Fibroblast of skin of scalp (primary cell): ENCODE data around the gene TNFRSF18.

Source experiments
- DNase-seq: peaks from one replicate; pipeline ENCODE4 v3.0.0-alpha.2; 2013

The TNFRSF18 gene

GRCh38 chr1:1210726-1211540 is 4.5 kb upstream of the TNFRSF18 start:
- DNase-seq = no peak

GRCh38 chr1:1208713-1209433 is 2.5 kb upstream of the TNFRSF18 start:
- peak; percentile 19 for DNase-seq

- DNase-seq = no peak
Observed at GRCh38 chr1:1207571-1207892, 1.1 kb upstream of the TNFRSF18 start.

- no peak for DNase-seq
Observed at GRCh38 chr1:1206966-1207531, 657 bp upstream of the TNFRSF18 start.

GRCh38 chr1:1205769-1206375 is 520 bp downstream of the TNFRSF18 start:
- DNase-seq = no peak

- DNase-seq = no peak
Observed at GRCh38 chr1:1204998-1205768, 1.2 kb downstream of the TNFRSF18 start.

DNA sequence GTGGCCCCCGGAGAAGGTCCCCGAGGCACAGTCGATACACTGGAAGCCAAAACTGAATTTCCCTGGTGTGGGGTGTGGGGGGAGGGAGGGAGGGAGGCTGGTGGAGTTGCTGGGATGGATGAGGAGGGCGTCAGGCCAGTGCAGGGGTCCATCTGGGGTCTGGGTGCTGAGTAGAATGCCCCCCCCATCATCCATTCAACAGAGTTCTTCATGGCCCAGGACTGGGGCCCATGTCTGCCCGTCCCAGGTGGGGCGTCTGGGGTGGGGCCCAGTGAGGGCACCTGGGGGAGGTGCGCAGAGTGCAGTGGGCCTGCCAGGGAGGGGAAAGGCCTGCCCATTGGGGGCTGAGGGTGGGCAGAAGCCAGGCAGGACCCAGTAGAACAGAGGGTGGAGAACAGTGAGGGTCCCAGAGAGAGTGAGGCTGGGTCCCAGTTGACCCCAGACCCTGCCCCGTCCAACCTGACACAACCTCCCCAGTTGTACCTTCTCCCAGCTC is 1.9 kb downstream of the TNFRSF18 start:
- DNase-seq = no peak

DNA sequence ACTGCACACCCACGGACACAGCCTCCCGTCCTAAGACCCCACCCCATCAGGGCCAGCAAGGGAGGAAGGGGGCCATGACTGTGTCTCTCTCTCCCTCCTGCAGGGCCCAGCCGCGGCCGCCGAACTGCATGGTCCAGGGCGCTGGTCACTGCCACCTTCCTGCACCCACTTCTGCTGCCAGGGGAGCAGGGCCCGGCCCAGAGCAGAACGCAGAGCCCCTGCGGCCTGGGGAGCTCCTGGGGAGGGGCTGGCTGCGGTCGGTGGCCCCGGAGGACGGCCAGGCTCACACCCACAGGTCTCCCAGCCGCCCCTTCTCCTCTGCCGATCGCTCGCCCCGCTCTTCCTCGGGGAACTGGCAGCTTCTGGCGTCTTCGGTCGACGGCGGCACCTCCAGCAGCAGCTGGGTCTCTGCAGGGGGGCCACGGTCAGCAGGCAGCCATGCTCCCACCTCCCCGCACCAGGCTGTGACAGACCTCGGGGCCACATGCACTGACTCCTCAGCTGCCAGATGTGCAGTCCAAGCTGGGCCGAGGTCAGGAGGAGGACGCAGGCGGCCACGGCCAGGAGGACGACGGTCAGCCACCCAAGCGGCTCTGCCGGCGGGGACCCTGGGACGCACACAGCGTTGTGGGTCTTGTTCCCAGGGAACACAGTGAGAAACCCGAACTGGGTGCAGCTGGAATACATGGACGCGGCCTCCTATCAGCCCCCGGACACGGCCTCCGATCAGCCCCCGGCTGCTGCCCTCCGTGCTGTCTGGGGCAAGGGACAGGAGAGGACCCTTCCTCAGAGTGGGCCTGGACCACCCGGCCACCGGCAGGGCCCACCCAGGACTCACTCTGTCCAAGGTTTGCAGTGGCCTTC is 2.6 kb downstream of the TNFRSF18 start:
- no peak for DNase-seq

- DNase-seq = no peak
Observed at GRCh38 chr1:1202831-1203560, 3.4 kb downstream of the TNFRSF18 start.

DNA sequence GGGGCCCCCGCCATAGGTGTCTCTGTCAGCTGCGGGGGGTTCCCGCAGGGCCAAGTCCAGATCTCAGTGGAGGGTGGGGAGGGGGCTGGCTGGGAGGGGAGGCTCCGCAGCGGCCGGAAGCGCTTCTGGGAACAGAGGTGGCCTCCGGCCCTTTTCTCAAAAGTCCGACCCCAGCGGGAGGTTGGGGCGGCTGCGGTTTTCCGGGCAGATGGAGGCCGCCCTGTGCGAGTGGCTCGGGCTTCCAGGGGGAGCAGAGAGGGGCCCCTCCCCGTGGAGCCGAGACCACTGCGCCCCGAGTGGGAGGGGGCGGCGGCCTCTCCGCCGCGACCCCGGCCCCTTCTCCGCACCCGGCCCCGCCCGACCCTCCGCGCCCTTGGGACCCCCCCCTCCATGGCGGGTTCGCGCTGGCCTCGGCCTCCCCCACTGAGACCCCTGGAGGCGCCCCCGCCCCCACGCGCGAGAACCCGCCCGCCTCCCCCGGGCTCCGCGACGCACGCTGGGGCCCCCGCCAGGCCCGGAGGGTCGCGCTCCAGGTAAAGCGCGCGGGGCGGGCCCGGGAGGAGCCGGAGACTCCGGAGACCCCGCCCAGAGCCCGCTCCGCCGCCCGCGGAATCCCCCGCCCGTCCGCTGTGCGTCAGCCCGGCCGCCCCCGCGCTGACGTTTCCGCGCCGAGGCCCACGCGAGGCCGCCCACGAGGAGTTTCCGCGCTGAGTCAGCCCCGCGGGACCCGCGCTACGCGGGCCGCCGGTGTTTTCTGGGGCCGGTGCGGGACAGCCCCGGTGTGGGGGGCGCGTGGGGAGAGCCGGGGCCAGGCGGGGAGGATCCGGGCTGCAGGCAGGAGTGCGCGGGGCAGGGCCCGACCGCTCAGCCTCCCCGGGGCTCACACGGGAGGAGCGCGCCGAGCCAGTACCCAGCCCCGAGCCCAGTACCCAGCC is 5.2 kb downstream of the TNFRSF18 start:
- DNase-seq = peak; percentile 18

- no peak for DNase-seq
Observed at GRCh38 chr1:1199961-1200875, 6.2 kb downstream of the TNFRSF18 start.

GRCh38 chr1:1199141-1199960 is 7.0 kb downstream of the TNFRSF18 start:
- DNase-seq = no peak

GRCh38 chr1:1198423-1199140 is 7.8 kb downstream of the TNFRSF18 start:
- no peak for DNase-seq

DNA sequence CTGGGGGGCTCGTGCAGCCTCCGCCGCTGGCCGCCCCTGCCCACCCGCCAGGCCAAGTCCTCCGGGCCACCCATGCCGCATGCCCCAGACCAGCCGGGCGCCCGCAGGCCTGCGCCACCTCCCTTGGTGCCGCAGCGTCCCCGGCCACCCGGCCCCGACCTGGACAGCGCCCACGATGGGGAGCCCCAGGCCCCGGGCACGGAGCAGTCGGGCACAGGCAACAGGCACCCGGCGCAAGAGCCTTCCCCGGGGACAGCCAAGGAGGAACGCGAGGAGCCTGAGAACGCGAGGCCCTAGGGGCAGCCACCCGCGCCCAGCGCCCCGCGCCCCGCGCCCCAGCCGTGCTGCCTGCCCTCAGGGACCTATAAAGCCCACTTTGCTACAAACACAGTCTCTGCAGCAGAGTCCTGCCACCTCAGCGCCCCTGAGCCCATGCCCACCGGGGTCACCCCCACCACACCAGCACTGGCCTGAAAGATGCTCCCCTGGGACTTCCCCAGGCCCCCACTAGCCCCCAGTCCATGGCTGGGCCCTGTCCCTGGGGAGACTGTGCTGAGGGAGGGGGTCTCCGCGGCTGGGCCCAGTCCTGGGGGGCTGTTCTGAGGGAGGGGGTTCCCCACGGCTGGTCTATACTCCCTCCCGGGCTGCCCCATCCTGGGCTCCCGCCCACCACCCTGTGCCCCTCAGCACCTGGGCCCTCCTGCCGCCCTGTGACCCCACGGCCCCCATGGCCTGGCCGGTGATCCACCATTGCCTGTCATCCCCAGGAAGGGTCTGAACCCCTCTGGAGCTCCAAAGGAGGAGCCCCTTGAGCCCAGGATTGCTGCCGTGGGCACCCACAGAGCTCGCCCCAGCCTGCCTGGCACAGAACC is 8.6 kb downstream of the TNFRSF18 start:
- DNase-seq = no peak

- no peak for DNase-seq
Observed at GRCh38 chr1:1197188-1197500, 9.2 kb downstream of the TNFRSF18 start.
